GM12892 (cell line): ENCODE measurements around the gene CAB39L.

Source experiments
- POLR2A ChIP-seq: IDR thresholded peaks from 2 replicates; pipeline ENCODE4 v1.6.1; 2011; ENCODE audit warnings: low read depth, low read length, control low read depth
- POLR2AphosphoS5 ChIP-seq: IDR thresholded peaks from 2 replicates; pipeline ENCODE4 v1.6.1; 2011; ENCODE audit warnings: low read depth, low read length, control low read depth
- TAF1 ChIP-seq: IDR thresholded peaks from 2 replicates; pipeline ENCODE4 v1.6.1; 2011; ENCODE audit warnings: low read depth, mild to moderate bottlenecking, control low read depth, low read length, borderline replicate concordance

- TF ChIP-seq TAF1 (no peak), POLR2AphosphoS5 (no peak), POLR2A (no peak)
Measured at GRCh38 chr13:49353908-49354307, 90.0 kb downstream of the CAB39L start.
